Islet of Langerhans (tissue), 1 donor: ENCODE measurements around the gene SPACA9.

Source experiments
- FAIRE-seq: peaks from one replicate; lab custom pipeline; 2011; peaks lifted over from hg19 to GRCh38; lab: Jason Lieb, UNC

SPACA9 gene

DNA sequence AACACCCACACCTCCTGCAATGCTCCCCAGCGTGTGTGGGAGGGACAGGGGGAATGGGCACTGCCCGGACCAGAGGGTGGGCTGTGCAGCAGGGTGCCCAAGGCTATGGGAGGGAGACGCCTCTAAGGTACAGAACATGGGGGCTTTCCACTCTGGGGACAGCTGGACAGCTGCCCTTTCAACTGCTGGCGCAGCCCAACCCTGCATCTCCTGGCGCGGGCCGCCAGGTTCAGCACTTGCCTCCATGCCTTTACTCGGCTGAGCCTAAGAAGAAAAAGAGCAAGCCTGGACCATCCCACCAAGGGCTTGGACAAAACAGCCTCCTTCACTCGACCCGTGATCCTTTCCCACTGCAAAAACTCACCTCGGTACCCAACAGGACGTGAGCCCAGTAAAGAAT, 15.6 kb upstream of the SPACA9 start:
- no peak for FAIRE-seq

DNA sequence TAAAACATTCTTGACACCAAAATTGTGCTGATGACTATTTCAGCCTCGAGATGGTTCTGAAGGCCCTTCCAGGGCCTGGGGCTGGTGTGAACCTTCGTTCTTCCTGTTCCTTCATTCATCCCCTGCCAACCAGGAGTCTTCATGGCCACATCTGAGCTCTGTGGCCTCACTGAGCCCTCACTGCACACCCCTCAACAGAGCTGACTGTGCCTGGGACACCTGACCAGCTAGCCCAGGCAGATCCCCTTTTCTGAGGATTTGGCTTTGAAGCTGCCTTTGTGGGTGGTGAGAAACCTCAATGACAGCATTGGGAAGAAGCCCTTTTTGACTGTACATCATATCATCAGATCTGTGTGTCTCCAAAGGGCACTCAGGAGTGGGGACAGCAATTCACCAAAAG, 14.4 kb upstream of the SPACA9 start:
- FAIRE-seq, result no peak

DNA sequence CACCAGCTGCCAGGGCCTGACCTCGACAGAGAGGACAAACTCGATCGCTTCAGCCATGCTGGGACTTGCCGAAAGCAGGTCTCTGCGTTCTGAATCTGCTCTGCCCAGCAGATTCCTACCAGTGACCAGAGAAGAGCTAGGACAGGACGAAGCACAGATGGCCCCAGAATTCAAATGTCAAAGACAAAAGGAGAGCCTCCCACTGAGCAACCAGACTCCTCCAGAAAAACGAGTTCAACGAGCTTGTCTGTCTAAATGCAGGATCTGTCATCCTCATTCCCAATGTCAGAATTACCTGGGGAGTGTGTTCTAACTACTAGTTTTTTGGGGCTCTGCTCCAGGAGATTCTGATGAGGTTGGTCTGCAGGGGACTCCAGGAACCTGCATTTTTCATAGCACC, 14.0 kb upstream of the SPACA9 start:
- no peak for FAIRE-seq

DNA sequence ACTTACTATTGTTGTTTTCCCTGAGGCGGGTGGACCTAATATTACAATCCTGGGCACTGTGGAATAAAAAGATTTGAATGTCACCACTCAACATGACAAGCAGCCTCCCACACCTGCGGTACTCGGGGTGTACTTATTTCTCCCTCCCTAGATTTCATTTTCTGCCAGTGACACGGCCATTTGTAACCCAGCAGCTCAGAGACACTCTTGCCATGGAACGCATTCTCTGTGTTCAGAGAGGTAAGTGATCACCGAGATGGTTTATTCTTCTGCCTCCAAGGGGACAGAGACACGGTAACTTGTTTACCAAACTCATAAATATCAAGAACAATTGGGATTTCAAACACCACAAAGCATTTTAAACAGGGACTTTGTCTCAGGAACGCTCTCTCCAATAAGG, 11.8 kb upstream of the SPACA9 start:
- FAIRE-seq, result no peak

DNA sequence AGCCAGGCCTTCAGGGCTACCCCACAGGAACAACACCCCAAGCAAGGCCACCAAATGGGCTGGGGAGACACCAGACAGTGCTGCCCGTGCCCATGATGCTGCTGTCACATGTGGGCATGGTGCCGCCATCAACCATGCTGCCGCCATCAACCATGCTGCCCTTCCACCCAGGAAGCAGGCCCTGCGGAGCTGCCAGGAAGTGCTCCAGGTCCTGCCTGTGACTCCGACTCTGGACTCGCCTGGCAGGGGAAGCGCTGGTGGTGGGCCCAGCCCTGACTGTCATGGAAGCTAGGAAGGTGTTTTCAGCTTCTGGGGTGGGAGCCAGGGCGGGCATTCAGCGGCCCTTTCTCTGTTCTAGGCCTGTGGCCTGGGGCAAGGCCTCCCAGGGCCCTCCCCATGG, 9.4 kb upstream of the SPACA9 start:
- no peak for FAIRE-seq

DNA sequence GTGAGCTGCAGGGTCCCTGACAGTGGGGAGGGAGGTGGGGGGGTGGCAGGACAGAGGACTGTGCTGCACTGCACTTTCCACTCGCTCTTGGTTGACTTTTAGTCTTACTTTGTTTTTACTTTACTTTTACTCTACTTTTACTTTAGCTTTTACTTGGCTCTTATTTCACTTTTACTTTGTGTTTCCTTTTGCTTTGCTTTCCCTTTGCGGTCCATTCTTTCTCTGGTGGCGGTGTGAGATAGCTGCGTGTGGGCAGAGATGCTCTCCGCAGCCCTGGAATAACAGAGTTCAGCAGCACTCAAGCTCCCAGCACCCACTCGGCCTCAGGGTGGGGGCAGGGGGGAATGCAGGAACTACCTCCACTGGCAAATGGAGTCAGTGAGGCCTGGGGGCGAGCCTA, 5.3 kb upstream of the SPACA9 start:
- FAIRE-seq, result no peak

DNA sequence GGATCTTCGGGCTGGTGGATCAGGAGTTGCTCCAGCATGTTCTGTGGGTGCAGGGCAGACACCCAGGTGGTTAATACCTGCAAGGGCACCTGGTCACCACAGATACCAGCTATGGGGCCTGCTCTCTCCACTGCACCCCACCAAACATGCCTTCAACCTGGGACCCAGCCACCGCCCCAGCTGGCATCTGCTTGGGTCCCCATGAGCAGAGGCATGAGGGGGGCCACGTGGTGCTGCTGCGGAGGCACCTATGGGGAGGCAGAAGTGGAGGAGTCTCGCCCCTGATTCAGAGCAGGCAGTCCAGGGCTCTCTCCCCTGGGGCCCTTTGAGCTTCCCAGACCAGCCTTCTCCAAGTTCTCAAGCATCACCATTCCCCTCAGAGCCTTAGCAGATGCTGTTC, 3.5 kb upstream of the SPACA9 start:
- no peak for FAIRE-seq

DNA sequence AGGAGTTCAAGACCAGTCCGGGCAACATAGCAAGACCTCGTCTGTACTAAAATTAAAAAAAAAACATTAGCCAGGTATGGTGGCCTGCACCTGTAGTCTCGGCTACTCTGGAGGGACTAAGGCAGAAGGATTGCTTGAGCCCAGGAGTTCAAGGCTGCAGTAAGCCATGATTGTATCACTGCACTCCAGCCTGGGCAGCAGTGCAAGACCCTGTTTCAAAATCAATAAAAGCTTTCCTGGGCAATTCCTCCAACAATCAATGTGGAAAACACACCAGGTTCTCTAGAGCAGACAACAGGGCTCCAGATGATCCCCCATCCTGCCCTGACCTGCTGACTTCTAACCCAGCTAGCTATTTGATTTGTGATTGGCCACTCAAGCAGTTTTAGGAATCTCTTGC, 1.8 kb upstream of the SPACA9 start:
- FAIRE-seq, result no peak

DNA sequence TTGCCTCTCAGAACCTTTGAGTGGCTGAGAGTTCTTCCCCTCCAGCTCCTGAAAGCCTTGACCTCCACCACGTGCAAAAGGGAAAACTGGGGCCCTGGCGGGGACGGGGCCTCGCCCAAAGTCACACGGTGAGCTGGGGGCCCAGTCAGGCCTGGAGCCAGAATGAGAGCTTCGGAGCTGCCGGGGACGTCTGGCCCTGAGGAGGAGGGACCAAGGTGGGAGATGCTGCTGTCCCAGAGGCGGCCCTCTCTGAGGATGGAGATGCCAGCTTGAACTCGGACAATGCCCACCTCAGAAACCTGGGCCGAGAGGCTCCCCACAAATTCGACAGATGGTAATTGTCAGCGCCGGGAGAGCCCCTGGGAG, 1.3 kb upstream of the SPACA9 start:
- no peak for FAIRE-seq

DNA sequence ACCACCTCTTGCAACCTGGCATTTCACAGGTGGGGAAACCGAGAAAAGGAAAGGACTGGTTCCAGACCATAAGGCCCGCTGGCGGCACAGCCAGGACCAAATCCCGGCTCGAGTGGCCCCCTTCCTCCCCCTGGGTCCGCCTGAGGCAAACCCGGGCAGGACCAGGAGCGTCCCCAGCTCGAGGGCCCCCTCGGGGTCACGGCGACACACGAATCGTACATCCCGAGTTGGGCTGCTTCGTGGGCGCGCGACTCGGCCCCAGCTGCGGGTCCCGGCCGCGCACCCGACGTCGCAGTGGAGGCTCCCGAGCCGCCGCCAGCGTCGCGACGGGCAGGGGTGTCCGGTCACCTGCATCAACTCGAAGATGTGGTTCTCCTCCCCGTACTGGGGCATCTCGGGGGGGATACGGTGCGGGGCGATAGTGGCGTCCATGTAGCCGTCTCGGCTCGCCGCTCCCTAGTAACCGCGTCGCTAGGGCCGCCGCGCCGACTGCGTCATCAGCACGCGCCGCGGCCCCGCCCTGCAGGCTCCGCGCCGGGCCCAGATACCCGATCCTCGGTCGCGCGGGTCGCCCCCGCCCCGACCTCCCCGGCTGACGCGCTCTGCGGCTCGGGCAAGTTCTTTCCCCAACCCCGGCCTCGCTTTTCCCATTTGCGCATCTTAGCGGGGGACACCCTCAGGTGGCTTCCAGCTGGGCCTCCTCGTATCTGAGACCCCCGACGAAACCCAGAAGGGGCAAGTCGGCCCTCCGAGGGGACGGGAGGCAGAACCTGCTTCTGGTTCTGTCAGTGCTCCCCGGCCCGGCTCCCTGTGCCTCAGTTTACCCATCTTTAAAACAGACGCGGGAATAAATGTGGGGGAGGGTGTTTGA, 639 bp upstream of the SPACA9 start, which contains the start of gene AK8:
TSS of gene AK8 (minus strand) at position 461 of the 871 bp plus-strand sequence. CDS start at position 432, 29 bp downstream.
- FAIRE-seq, result no peak

DNA sequence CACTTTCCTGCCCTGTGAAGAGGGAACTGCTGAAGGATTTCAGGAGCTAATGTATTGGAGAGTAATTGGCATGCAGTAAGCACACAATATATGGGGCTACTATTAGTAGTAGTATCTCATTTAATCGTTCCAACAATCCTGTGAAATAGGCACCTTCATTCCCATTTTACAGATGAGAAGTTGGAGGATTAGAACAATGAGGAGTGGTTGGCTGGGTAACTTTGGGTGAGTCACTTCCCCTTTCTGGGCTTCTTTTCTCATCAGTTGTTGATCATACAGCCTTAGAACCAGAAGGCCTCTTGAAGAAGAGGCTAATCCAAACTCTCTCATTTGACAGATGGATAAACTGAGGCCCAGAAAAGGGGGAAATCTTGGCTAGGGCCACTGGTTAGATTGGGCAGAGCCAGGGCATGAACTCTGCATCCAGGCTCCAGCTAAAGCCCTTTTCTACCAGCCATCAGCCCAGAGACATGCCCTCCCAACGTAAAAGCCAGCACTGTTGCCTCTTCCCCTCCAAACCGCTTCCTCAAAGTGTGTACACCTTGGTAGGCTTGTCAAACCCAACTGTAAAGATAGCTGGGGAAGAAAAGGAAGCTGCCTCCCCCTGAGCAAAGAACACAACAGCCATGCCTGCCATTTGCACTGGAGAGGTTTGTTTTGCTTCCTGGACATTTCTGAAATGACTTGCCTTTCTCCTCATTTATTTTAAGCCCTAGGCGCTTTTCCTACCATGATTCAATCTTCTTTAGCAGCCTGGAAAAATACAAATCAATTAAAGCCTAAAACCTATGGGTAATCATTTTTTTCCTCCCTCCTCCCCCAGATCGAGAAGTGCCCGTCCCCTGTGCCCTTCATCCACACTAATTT, 992 bp downstream of the SPACA9 start:
- FAIRE-seq, result no peak

DNA sequence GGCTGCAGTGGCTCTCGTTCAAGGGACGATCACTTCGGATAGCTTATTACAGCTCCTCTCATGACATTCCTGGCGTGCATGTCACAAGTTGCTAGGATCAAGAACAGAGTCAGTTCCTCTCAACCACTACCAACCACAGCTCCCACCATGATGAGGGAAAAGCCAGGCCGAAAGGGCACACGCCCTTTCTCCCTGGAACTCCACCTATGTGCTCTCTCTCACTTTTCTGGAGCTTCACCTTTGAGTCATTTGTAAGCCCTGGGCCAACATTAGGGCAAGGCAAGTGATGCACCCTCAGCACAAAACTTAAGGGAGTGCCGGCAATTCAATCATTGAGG, 1.6 kb downstream of the SPACA9 start:
- no peak for FAIRE-seq

DNA sequence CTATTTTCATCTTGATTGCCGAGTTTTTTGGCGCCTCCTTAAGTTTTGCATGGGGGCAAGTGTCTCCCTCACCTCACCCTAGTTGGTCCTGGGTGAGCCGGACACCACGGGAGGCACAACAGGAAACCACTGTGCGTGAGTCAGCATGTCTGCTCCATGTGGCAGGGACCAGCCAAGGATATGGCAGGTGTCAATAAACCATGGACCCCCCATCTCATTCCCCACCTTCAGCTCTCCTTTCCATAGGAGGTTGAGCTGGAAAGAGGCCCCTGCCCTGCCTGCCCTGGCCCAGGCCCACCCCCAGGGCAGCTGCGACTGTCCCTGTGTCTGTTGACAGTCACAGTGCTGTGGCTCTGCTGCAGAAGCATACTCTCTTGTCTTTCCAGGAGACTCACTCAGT, 3.1 kb downstream of the SPACA9 start:
- FAIRE-seq, result no peak

DNA sequence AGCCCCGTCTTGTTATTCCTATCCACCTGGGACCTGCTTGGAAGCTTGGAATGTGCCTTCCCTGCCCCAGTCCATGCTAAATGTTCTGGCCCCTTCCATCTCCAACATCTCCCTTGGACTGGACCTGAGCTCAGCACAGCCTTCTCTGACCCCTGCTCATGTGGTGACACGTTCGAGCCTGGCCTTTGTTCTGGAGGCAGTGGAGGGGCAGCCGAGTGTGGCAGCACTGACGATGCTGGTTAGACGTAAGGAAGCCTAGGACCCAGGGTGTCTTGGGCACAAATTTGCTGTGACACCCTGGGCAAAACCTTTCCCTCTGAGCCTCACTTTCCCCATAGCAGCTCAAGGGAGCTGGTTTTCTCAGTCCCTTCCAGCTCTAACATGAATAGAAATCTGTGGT, 3.9 kb downstream of the SPACA9 start:
- FAIRE-seq, result no peak

DNA sequence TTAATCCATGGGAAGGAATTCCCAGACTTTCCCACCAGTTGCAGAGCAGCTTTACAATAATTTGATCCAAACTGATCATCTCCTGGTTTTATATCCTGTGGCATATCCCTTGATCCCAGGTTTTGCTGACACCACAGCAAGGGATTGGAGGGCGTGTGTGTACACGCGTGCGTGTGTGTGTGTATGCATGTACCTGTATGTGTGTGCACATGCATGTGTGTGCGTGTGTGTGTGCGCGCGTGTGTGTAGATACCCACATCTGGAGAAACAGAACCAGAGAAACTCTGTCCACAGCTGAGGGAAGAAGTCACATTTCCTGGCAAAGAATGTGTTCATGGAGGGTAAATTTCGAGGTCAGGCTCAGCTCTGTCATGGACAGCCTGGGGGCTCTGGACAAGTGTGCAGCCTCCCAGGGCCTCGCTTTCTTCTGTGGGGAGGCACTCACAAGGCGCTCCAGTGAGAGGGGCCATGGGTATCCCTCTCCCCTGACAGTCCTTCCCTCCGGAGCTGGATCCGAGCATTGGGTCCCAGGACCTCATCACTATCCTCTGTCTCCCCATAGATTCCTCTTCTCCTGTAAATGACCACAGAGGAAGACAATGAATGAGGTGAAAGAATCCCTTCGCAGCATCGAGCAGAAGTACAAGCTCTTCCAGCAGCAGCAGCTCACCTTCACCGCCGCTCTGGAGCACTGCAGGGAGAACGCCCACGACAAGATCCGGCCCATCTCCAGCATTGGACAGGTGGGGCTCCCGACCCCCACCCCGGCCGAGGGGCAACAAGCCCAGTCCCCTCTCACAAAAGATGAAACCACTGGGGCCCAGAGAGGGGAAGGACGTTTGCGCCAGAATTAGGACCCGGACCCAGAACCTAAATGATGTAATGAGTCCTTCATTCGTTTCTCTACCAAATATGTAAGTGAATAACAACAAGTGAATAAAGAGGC, 4.9 kb downstream of the SPACA9 start:
- FAIRE-seq, result no peak

DNA sequence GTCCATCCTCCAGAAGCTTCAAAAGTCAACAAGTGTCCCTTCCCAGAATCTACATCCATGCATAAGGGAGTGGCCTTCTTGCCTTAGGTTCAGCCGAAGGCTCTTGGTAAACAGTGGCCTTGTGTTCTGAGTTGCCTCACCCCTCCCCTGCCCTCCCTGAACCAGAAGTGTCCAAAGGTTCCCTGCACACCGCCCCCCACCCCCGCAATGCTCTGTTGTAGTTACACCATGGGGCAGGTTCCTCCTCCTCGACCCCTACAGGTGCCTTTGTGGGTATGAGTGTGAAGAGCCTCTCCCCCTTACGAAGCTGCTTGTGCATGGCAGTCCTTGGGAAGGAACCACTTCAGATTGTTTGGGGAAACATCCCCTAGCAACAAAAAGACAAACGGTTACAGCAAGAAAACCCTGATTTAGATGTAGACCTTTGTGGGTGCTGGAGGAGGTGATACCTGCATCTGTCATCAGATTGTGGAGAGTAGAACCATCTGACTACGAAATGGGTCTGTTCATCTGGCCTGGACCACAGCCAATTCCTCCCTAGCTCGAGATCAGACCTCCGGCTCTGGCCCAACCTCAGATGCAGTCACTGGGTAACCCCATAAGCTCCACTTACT, 7.1 kb downstream of the SPACA9 start:
- FAIRE-seq, result no peak

DNA sequence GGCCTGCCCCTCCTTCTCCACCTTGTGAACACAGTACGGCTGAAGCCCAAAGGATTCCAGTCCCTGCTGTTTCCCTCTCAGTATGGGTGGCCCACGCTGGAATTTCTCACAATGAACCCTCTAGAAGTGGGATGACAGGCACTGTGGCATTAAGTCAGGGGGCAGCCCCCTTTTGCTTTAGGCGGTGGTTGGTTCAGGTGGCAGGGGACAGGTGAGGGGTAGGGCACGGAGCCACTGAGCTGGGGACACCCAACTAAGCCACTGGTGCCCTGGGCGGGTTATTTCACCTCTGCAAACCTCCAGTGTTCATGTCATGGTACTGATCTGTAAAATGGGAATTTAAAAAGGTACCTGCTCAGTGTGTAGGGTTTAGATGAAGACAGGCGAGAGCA, 7.6 kb downstream of the SPACA9 start:
- FAIRE-seq, result no peak

DNA sequence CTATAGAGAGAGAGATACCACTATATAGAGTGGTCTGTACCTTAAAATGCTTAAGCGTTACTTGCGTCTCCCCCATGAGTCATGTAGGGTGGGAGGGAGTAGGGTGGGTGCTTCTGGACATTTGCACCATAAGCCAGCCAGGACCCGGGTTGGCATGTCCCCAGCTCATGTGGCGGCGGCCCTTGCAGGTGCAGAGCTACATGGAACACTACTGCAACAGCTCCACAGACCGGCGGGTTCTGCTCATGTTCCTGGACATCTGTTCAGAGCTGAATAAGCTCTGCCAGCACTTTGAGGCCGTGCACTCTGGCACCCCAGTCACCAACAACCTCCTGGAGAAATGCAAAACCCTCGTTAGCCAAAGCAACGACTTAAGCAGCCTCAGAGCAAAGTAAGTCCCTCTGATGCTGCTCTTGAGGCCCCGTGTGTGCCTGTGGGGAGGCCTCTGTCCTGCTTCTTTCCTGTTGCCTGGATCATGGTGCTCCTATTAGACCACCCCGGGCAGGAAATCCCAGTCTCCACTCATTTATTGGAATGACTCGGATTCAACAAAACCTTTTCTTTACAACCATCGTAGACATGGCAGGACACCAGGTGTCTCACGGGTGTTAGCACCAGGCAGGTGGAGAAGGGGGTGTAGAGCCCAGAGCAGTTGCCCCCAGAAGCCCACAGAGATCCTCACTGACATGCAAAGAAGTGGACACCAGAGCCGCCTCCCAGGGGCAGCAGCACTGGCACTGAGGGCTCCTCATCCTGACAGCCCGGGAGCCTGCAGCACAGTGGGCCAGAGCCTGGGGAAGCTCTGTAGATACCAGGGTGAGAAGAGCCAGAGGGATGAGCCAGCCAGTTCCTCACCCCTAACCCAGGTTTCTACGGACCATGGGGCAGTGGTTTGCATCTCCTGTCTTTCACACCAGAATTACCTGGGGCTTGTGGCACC, 8.8 kb downstream of the SPACA9 start:
- no peak for FAIRE-seq

DNA sequence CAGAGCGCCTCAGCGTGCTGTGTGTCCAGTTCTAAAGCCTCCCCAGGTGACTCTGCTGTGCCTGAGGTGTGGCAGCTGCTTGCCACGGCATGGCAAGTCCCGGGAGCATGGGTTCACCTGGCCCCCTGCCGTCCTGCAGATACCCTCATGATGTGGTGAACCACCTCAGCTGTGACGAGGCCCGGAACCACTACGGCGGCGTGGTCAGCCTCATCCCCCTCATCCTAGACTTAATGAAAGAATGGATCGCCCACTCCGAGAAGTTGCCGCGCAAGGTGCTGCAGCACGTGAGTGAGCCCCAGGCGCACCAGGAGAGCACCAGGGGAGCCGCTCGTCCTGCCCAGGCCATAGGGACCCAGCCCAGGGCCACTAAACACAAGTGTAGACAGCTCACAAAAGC, 9.5 kb downstream of the SPACA9 start:
- no peak for FAIRE-seq

DNA sequence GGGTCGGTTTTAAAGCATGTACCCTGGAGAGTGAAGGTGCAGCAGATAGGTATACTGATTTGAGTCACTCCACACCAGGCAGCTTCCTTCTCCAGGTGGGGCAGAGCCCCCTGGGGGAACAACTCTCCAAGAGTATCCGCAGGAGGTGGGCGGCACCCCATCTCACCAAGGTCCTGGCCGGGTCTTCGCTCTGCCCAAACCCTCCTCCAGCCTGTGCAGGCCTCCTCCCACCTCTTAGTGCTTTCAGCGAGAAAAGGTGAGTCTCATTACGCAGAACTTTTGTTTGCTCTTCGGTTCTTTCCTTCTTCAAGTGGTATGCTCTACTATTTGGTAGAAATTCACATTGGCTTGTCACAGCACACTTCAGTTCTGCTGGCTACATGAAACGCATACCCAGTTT, 13.7 kb downstream of the SPACA9 start:
- no peak for FAIRE-seq

DNA sequence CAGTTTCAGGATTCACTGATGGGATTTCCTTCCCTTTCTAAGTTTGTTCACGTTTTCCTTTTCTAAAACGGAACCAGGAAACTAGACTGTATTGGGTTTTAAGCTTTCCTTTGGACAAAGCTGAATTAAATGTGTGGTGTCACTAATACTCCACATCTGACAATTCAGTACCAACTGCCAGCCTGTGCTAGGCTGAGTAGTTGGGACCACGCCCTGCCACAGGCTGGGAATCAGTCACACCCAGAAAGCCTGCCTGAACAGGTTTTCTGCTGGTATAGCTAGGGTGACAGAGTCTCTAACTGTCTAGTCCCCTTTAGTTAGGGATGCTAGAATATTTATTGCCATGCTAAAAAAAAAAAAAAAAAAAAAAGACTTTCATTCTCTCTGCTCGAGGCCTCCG, 15.6 kb downstream of the SPACA9 start:
- FAIRE-seq, result no peak
